ENCODE results near the gene KIF16B.

DNA sequence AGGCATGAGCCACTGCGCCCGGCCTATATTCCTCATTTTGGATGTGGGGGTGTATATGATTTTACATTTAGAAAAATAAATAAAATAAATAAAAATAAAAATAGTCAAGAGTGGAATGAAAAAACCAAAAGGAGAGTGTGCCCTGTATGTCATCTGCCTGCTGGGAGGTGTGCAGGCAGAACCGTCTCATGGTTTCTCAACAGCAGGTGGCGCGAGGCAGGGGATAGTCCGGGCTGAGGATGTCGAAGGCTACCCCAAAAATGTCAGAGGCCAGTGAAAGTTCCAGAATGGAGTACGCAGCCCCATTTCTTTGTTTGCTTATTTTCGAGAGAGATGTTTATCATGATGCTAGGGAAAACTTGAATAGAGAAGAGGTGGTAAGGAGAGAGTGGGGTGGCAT, 16.4 kb upstream of the KIF16B start:
- TF ChIP-seq, protein P1, sequence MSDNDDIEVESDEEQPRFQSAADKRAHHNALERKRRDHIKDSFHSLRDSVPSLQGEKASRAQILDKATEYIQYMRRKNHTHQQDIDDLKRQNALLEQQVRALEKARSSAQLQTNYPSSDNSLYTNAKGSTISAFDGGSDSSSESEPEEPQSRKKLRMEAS (IDR thresholded peaks at IDR 0.05) = no peak
- TF ChIP-seq, protein P2, sequence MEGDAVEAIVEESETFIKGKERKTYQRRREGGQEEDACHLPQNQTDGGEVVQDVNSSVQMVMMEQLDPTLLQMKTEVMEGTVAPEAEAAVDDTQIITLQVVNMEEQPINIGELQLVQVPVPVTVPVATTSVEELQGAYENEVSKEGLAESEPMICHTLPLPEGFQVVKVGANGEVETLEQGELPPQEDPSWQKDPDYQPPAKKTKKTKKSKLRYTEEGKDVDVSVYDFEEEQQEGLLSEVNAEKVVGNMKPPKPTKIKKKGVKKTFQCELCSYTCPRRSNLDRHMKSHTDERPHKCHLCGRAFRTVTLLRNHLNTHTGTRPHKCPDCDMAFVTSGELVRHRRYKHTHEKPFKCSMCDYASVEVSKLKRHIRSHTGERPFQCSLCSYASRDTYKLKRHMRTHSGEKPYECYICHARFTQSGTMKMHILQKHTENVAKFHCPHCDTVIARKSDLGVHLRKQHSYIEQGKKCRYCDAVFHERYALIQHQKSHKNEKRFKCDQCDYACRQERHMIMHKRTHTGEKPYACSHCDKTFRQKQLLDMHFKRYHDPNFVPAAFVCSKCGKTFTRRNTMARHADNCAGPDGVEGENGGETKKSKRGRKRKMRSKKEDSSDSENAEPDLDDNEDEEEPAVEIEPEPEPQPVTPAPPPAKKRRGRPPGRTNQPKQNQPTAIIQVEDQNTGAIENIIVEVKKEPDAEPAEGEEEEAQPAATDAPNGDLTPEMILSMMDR (IDR thresholded peaks at IDR 0.05; ENCODE audit: low read depth, low read length, missing input control) = no peak
- TF ChIP-seq RAD21 (IDR thresholded peaks at IDR 0.05) = no peak
- TF ChIP-seq FOXA1 (IDR thresholded peaks at IDR 0.05) = no peak
- TF ChIP-seq HNF4A (conservative IDR thresholded peaks at IDR 0.05) = no peak
- TF ChIP-seq, protein P3, sequence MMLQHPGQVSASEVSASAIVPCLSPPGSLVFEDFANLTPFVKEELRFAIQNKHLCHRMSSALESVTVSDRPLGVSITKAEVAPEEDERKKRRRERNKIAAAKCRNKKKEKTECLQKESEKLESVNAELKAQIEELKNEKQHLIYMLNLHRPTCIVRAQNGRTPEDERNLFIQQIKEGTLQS (IDR thresholded peaks at IDR 0.05) = no peak
- no peak for TF ChIP-seq NR2F2 (IDR thresholded peaks at IDR 0.05)

Data from liver (tissue), 3 donors.